A549 (cell line): Measurements from ENCODE around the gene WT1. TPM values are rescaled to one million over a fixed set of nuclear protein-coding genes. Genes with fewer than 3 reads are reported as not detected.

ENCODE experiments used
- ATAC-seq, 2 experiments: fragments of 200-7000 bp in 1 of 2; fragments of >200 bp in 1 of 2; cut with Nextera tagmentation in 1 of 2; cut with Tn5 transposase in 1 of 2; 3 replicates each; pipeline versions ENCODE4 v1.8.0 to v1.9.1; 2018 to 2020; ENCODE audit warnings: mild to moderate bottlenecking in 1 of 2, moderate library complexity in 1 of 2
- CTCF ChIA-PET: fragments of 300-600 bp; sonication (Branson Sonifier 250); formaldehyde crosslinking; extraction: SDS; loops from one replicate; lab custom pipeline; 2021; ENCODE audit warnings: antibody characterized with exemption, inconsistent platforms; lab: Yijun Ruan, JAX
- POLR2A ChIA-PET: fragments of 350-600 bp; formaldehyde crosslinking; extraction: SDS; loops from one replicate; lab custom pipeline; 2021; ENCODE audit warnings: antibody characterized with exemption, inconsistent platforms; lab: Yijun Ruan, JAX
- DNase-seq, 2 experiments: peaks; one replicate each; pipeline versions ENCODE4 v3.0.0 to v3.0.0-alpha.2; 2011 to 2016; ENCODE audit warnings: low read depth in 1 of 2, low spot score in 1 of 2
- FAIRE-seq: peaks from 2 replicates; lab custom pipeline; 2011; peaks lifted over from hg19 to GRCh38; lab: Jason Lieb, UNC
- H3K27ac ChIP-seq, 2 experiments: fragments of >200 bp; sonication (Bioruptor Twin); formaldehyde crosslinking; 3 replicates each; pipeline ENCODE4 v1.5.1; 2016 to 2017
- H3K4me1 ChIP-seq: fragments of >200 bp; sonication (Bioruptor Twin); formaldehyde crosslinking; 3 replicates; pipeline ENCODE4 v1.6.1; 2016
- H3K4me2 ChIP-seq: fragments of >200 bp; sonication (Bioruptor Twin); formaldehyde crosslinking; 3 replicates; pipeline ENCODE4 v1.6.1; 2016
- H3K4me3 ChIP-seq: fragments of >200 bp; sonication (Bioruptor Twin); formaldehyde crosslinking; 3 replicates; pipeline ENCODE4 v1.5.1; 2016
- H3K9me3 ChIP-seq: fragments of >200 bp; sonication (Bioruptor Twin); formaldehyde crosslinking; 3 replicates; pipeline ENCODE4 v1.6.1; 2016
- ATOH8 ChIP-seq: fragments of 250-450 bp; sonication (Bioruptor Pico); IDR thresholded peaks from 2 replicates; pipeline ENCODE4 v1.5.0; 2020; ENCODE audit warnings: low read depth, mild to moderate bottlenecking, moderate library complexity
- BCL3 ChIP-seq: fragments of >200 bp; sonication (Bioruptor Twin); formaldehyde crosslinking; IDR thresholded peaks from 3 replicates; pipeline ENCODE4 v1.6.1; 2016
- CBX8 ChIP-seq: fragments of 200-600 bp; sonication (generic); IDR thresholded peaks from 2 replicates; pipeline ENCODE4 v1.6.1; 2016
- CEBPB ChIP-seq, 2 experiments: fragments of >200 bp in 1 of 2; sonication (Bioruptor Twin) in 1 of 2; formaldehyde crosslinking in 1 of 2; IDR thresholded peaks; 2 replicates each; pipeline ENCODE4 v1.6.1; 2012 to 2016
- EHMT2 ChIP-seq: fragments of 200-600 bp; sonication (generic); IDR thresholded peaks from 2 replicates; pipeline ENCODE4 v1.6.1; 2016; ENCODE audit warnings: antibody characterized with exemption, low read depth, mild to moderate bottlenecking, moderate library complexity
- ELK1 ChIP-seq: fragments of 150-350 bp; IDR thresholded peaks from 2 replicates; pipeline ENCODE4 v1.6.1; 2014; ENCODE audit warnings: low read depth, mild to moderate bottlenecking, low read length
- ESRRA ChIP-seq: fragments of 150-350 bp; IDR thresholded peaks from 2 replicates; pipeline ENCODE4 v1.6.1; 2014; ENCODE audit warnings: mild to moderate bottlenecking, low read length, borderline replicate concordance
- FOSB ChIP-seq: fragments of 250-450 bp; sonication (Bioruptor Pico); IDR thresholded peaks from 2 replicates; pipeline ENCODE4 v1.5.0; 2020; ENCODE audit warnings: mild to moderate bottlenecking, moderate library complexity
- HEYL ChIP-seq: fragments of 250-450 bp; sonication (Bioruptor Pico); IDR thresholded peaks from 2 replicates; pipeline ENCODE4 v1.8.0; 2021; ENCODE audit warnings: mild to moderate bottlenecking, moderate library complexity
- HMGXB4 ChIP-seq: fragments of 250-450 bp; sonication (Bioruptor Pico); IDR thresholded peaks from 2 replicates; pipeline ENCODE4 v1.5.0; 2021; ENCODE audit warnings: mild to moderate bottlenecking, moderate library complexity, borderline replicate concordance
- HOXA7 ChIP-seq: fragments of 250-450 bp; sonication (Bioruptor Pico); IDR thresholded peaks from 2 replicates; pipeline ENCODE4 v1.5.0; 2020; ENCODE audit warnings: mild to moderate bottlenecking, moderate library complexity
- HOXB13 ChIP-seq: fragments of 250-450 bp; sonication (Bioruptor Pico); IDR thresholded peaks from 2 replicates; pipeline ENCODE4 v1.5.0; 2020; ENCODE audit warnings: low read depth, mild to moderate bottlenecking, moderate library complexity
- JUN ChIP-seq, 2 experiments: fragments of >200 bp; sonication (Bioruptor Twin); formaldehyde crosslinking; IDR thresholded peaks; 2 replicates in 1 of 2; 3 replicates in 1 of 2; pipeline ENCODE4 v1.6.1; 2016 to 2017
- KDM1A ChIP-seq: fragments of 200-600 bp; sonication (generic); IDR thresholded peaks from 2 replicates; pipeline ENCODE4 v1.6.1; 2016; ENCODE audit warnings: low read depth, mild to moderate bottlenecking
- KDM5A ChIP-seq: fragments of 200-600 bp; sonication (generic); IDR thresholded peaks from 2 replicates; pipeline ENCODE4 v1.6.1; 2016; ENCODE audit warnings: antibody characterized with exemption, mild to moderate bottlenecking
- MAX ChIP-seq: IDR thresholded peaks from 2 replicates; pipeline ENCODE4 v1.6.1; 2012
- MYC ChIP-seq: IDR thresholded peaks from 2 replicates; pipeline ENCODE4 v1.6.1; 2012; ENCODE audit warnings: mild to moderate bottlenecking, inconsistent platforms, low read length, improper control_type of control experiment, borderline replicate concordance
- NR3C1 ChIP-seq: fragments of >200 bp; sonication (Bioruptor Twin); formaldehyde crosslinking; IDR thresholded peaks from 3 replicates; pipeline ENCODE4 v1.6.1; 2017
- PBX3 ChIP-seq: IDR thresholded peaks from 2 replicates; pipeline ENCODE4 v1.6.1; 2012
- POLR2A ChIP-seq: IDR thresholded peaks from 2 replicates; pipeline ENCODE4 v1.6.1; 2012; ENCODE audit warnings: mild to moderate bottlenecking, low read length
- POLR2AphosphoS2 ChIP-seq: conservative IDR thresholded peaks from 2 replicates; pipeline ENCODE4 v1.6.1; 2012; ENCODE audit warnings: low read length, improper control_type of control experiment, inconsistent platforms
- RARB ChIP-seq: fragments of 250-450 bp; sonication (Bioruptor Pico); IDR thresholded peaks from 2 replicates; pipeline ENCODE4 v1.8.0; 2021; ENCODE audit warnings: mild to moderate bottlenecking, moderate library complexity
- TP53 ChIP-seq: fragments of 250-450 bp; sonication (Bioruptor Pico); IDR thresholded peaks from 2 replicates; pipeline ENCODE4 v1.5.0; 2021; ENCODE audit warnings: mild to moderate bottlenecking, moderate library complexity
- USF2 ChIP-seq: fragments of 450-650 bp; IDR thresholded peaks from 2 replicates; pipeline ENCODE4 v1.6.1; 2014; ENCODE audit warnings: antibody characterized with exemption
- ZNF302 ChIP-seq: fragments of 250-450 bp; sonication (Bioruptor Pico); IDR thresholded peaks from 2 replicates; pipeline ENCODE4 v1.9.0; 2021; ENCODE audit warnings: inconsistent platforms, mild to moderate bottlenecking, moderate library complexity
- WGBS: methylation state at CpG from one replicate; pipeline ENCODE4 v1.1.6; 2017; ENCODE audit errors: missing lambda C conversion rate; 5-methylcytosine and 5-hydroxymethylcytosine counted together
- polyA plus RNA-seq, 4 experiments: library from polyadenylated mRNA; depleted of rRNA in 3 of 4; stranded (reverse); fragments of >200 nt; fragmentation: RNase III in 1 of 4; extraction: RNeasy Plus Mini Kit Qiagen cat#74134 plus additional on column Dnase treatment in 1 of 4; gene quantifications; 2 replicates in 3 of 4; 3 replicates in 1 of 4; pipeline ENCODE4 v1.2.3, GENCODE V29; 2011 to 2017

WT1 gene
- polyA plus RNA-seq, 2 of the 4 experiments (the other 2 are of a cell fraction) = 2.8 to 4.0 TPM

- Histone ChIP-seq H3K4me1 (no peaks in the 10 kb centered on the region), H3K27ac (no peak overlapping the region), H3K4me2 (no peak overlapping the region), H3K9me3 (no peaks in the 10 kb centered on the region), H3K4me3 (no peak overlapping the region)
- TF ChIP-seq RARB (no peak), NR3C1 (no peak), KDM5A (no peak)
- FAIRE-seq (no peak), DNase-seq (no peak), ATAC-seq (no peak)
- 44% methylated on average over 4 of the region's 4 CpGs for WGBS
- POLR2A ChIA-PET = no interaction called here
- CTCF ChIA-PET = interaction anchor here (0.6 to 1.7 kb wide), 3 partner anchors 8 to 481 kb away, joined by 3 to 7 read pairs (median 3); no protein-coding TSS in a partner anchor
Measured at GRCh38 chr11:32395127-32395526, 40.2 kb downstream of the WT1 start.

GRCh38 chr11:32392840-32393239, 42.5 kb downstream of the WT1 start:
- Histone ChIP-seq H3K4me1 (no peaks in the 10 kb centered on the region), H3K9me3 (no peaks in the 10 kb centered on the region), H3K4me2 (no peak overlapping the region), H3K27ac (no peak overlapping the region), H3K4me3 (no peak overlapping the region)
- DNase-seq = no peak
- no peak for ATAC-seq
- TF ChIP-seq KDM5A = no peak
- no peak for TF ChIP-seq HOXB13
- no peak for TF ChIP-seq ZNF302
- no peak for TF ChIP-seq POLR2AphosphoS2
- no peak for TF ChIP-seq TP53 (CRISPR knock-in tag)
- FAIRE-seq = no peak
- 49% methylated on average over 2 of the region's 2 CpGs for WGBS
- POLR2A ChIA-PET = no interaction called here
- CTCF ChIA-PET = interaction anchor here (1.6 kb wide), 1 partner anchor 169 kb away, joined by 3 read pairs; no protein-coding TSS in a partner anchor

- ChIA-PET POLR2A (no interaction called here), CTCF (interaction anchor here (0.9 kb wide), 1 partner anchor 14 kb away, joined by 3 read pairs; no protein-coding TSS in a partner anchor)
- Histone ChIP-seq H3K27ac (no peak overlapping the region), H3K4me1 (no peaks in the 10 kb centered on the region), H3K4me2 (no peak overlapping the region), H3K9me3 (no peaks in the 10 kb centered on the region), H3K4me3 (no peak overlapping the region)
- no peak for DNase-seq
- no peak for FAIRE-seq
- TF ChIP-seq BCL3 (no peak), ATOH8 (no peak), HEYL (CRISPR knock-in tag) (no peak), PBX3 (no peak), EHMT2 (no peak), JUN (IDR thresholded peaks at IDR 0.05) (no peak), CEBPB (IDR thresholded peaks at IDR 0.05) (no peak), MYC (no peak), ESRRA (no peak), USF2 (no peak), HOXB13 (no peak), HMGXB4 (CRISPR knock-in tag) (no peak), MAX (no peak), NR3C1 (no peak), KDM1A (no peak), HOXA7 (CRISPR knock-in tag) (no peak), CBX8 (no peak), POLR2A (no peak), FOSB (no peak), ELK1 (no peak)
- WGBS = 85% methylated on average over 8 of the region's 8 CpGs
- no peak for ATAC-seq
Measured at GRCh38 chr11:32391956-32392553, 43.3 kb downstream of the WT1 start.
